ENCODE data around the gene DDX24.
"Not testable (repeated sequence)": the region's sequence is repeated elsewhere in the genome, so short reads cannot be mapped to it uniquely, and the experiment has no call there.

The DDX24 gene

DNA sequence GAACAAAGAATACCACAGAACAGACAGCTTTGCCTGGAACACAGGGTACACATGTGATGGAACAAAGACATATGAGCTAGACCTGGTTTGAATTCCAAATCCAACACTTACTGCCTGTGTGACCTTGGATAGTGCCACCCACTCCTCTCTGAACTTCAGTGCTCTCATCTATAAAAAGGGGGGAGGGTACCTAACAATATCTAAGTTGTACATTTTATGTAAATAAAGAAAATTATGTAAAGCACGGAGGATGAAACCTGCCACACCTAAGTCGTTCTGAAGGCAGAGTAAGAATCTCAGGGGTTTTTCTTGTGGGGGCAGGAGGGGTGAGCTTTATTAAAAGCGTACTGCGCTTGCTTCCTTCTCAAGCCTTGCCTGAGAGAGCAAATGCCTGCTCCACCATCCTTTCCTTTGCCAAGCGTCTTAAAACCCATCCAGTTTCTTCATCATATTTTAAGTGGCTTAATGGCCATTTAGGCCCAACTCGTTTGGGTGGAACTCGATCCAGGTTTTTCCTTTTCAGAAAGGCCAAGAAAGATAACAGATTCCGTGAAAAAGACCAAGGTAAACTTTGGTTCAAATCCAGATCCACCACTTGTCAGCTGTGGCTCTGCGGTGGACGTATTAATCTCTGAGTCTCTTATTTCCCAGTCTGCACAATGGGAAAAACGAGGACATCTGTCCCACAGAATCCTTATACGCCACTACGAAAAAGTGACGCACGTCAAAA, 946 bp downstream of the DDX24 start:
- DNase-seq = no peak

GRCh38 chr14:94077823-94078222, 3.2 kb downstream of the DDX24 start:
- DNase-seq = no peak

- no peak for DNase-seq
Measured at GRCh38 chr14:94077111-94077821, 3.7 kb downstream of the DDX24 start.

GRCh38 chr14:94075008-94075407, 6.0 kb downstream of the DDX24 start:
- DNase-seq = no peak

GRCh38 chr14:94074534-94074933, 6.5 kb downstream of the DDX24 start:
- no peak for DNase-seq

- not testable (repeated sequence) for DNase-seq
Measured at GRCh38 chr14:94072076-94072475, 8.9 kb downstream of the DDX24 start.

DNA sequence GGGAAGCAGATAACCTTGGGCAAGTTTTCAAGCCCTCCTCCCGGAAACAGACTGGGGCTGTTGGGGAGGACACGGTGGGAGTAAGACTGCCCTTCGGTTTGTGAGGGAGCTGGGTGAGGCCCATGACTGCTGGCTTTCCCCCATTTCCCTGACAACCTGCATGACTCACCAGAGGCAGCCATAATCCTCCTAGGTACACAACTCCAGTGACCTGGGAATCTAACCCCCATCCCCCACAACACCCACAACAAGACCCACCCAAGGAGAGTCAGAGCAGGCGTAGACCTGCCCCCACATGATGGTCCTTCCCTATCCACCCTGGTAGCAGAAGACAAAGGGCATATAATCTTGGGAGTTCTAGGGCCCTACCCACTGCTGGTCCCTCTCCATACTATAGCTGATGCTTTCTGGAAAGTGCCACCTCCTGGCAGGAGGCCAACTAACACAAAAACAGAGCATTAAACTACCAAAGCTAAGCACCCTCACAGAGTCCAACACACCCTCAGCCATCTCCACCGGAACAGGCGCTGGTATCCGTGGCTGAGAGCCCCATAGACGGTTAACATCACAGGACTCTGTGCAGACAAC, 14.8 kb downstream of the DDX24 start:
- no peak for DNase-seq

- DNase-seq = no peak
Measured at GRCh38 chr14:94062344-94062940, 18.6 kb downstream of the DDX24 start.

GRCh38 chr14:94059998-94060397, 21.0 kb downstream of the DDX24 start:
- no peak for DNase-seq

DNA sequence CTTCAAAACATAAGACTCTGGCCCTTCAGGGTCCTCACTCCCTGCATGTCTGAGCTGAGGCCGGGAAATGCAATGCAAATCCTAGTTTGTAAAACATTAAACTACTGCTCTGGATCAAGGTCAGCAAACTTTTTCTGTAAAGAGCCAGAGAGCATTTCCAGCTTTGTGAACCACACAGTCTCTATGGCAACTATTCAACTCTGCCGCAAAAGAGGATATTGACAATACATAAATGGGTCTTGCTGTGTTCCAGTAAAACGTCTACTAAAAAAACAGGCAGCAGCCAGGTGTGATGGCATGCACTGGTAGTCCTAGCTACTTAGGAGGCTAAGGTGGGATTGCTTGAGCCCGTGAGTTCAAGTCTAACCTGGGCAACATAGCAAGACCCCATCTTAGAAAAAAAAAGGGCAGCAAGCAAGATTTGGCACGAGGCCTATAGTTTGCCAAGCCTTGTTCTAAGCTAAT, 22.3 kb downstream of the DDX24 start:
- no peak for DNase-seq

DNA sequence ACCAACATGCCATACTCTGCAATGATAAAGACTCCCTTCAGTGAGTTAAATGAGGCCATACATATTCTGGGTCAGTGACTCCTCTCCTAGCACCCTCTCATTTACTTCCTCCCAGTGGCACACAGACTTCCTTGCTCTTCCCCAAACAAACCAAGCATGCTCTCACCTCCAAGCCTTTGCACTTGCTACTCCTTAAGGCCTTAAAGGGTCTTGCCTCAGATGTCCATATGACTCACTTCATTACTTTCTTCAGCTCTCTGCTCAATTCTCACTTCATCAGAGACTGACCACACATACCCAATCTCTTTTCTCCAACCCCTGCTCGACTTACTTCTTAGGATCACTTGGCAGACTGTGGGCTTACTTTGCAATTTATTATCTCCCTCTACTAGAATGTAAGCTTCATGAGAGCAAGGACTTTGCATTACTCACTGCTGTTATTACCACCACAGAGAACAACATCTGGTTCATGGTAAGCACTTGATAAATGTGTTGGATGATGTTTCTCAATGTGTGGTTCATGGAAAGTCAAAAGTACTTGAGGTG, 22.8 kb downstream of the DDX24 start:
- no peak for DNase-seq

DNA sequence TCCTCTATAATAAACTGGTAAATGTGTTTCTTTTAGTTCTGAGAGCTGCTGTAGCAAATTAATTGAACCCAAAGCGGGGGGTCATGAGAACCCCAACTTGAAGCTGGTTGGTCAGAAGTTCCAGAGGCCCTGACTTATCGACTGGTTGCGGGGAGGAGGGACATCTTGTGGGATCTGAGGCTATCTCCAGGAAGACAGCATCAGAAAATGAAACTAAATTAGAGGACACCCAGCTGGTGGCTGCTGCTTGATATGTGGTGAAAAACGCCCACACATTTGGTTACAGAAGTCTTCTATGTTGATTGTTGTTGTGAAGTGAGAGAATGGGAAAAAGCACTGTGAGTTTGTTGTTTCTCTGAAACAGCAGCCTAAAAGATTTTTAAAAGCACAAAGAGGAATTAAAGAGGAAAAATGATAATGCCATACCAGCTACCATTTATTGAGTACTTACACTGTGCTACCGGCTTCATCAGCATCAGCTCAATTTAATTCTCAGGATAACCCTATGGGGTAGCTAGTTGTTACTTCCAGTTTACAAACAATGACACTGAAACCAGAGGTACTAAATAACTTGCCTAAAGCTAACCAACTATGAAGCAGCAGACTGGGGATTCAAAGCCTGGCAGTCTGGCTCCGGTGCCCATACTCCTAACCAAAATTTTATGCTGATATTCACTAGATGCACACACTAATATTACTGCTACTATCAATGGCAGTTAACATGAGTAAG, 24.3 kb downstream of the DDX24 start:
- DNase-seq = peak in 1 of 5 donors; percentile 45

DNA sequence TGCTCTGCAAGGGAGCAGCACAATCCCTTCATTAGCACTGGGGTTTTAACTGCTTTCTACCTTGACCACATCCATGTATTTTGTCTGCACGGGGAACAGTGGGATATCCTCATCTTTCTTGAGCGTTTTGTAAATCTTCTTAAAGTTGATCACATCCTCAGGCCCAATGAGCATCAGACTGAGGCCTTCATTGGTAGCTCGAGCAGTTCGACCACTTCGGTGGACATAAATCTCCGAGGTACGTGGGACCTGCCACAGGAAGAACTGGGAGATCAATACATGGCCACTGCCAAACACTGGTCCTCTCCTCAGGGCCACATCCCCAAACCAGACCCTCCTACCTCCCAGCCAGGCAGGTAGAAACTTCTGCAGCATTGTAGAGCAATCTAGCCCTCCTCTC, 26.1 kb downstream of the DDX24 start:
- DNase-seq = no peak

DNA sequence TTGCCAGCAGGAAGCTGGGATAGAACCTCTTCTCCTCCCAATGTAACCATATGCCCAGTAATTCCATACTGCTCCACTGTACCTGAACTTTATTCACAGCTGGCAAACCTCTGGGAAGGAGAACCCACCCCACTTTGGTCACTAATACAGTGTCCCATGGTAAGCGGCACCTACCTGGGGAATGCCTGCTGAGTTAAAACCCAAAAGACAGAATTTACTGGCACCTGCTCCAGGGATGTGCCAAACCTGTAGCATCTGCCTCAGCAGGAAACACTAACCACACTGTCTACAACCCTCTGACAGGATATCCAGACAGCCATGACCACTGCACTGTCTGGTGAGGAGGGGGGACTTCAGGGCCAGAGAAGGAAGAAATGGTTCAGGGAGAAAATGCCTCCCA, 26.6 kb downstream of the DDX24 start:
- DNase-seq = no peak

DNA sequence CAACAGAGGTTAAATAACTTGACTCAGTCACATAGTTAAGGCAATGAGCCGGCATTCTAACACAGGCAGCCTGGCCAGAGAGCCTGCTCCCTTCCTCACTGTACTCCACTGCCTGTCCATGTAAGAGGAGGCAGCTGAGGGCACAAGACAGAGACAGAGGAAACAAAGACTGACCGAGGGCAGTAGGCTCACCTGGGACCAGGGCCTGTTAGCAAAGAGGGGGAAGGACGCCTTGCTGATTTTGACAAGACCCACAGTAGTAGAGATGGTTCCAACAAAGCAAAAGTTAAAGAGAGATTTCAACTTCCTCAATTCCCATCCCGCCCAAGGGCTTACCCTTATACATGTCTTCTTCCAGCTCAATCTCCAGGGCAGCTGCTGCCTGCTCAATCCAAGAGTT, 28.3 kb downstream of the DDX24 start:
- no peak for DNase-seq

GRCh38 chr14:94052199-94052598, 28.8 kb downstream of the DDX24 start:
- no peak for DNase-seq

DNA sequence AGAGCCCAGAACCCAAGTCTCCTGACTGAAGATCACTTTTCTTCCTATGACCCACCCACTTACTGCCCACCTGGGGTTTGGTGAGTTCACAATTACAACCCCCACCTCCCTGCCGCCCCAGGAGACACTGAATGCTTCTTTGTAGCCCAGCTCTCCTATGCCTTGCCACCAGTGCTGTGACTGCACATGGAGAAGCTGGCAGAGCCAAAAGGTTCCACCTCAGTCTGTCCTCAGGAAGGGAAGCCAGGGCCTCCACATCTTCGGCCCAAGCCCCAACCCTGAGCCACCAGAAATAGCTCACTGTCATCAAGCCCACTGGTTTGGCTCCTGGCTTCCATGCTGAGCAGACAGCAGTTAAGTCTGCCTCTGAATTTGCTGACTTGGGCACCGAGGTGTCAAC, 29.2 kb downstream of the DDX24 start:
- DNase-seq = no peak

GRCh38 chr14:94051115-94051514, 29.9 kb downstream of the DDX24 start:
- no peak for DNase-seq

GRCh38 chr14:94050231-94050880, 30.6 kb downstream of the DDX24 start:
- no peak for DNase-seq

DNA sequence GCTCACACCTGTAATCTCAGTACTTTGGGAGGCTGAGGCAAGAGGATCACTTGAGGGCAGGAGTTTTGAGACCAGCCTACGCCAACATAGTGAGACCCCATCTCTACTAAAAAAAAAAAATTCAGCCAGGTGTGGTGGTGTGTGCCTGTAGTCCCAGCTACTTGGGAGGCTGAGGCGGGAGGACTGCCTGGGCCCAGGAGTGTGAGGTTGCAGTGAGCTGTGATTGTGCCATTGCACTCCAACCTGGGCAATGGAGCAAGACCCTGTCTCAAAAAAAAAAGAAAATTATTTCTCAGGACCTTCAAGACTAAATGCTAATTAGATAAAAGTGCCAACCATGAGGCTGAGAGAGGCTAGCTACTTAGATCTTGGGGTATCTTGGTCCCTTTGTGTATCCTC, 31.4 kb downstream of the DDX24 start:
- no peak for DNase-seq

GRCh38 chr14:94048691-94049624, 32.0 kb downstream of the DDX24 start:
- no peak for DNase-seq
